ENCODE measurements around the gene STOX1.
A peak's percentile ranks its signal among the peaks of the same experiment; 100 is the strongest.
"Not testable (repeated sequence)": the region's sequence is repeated elsewhere in the genome, so short reads cannot be mapped to it uniquely, and the experiment has no call there.

The STOX1 gene

DNA sequence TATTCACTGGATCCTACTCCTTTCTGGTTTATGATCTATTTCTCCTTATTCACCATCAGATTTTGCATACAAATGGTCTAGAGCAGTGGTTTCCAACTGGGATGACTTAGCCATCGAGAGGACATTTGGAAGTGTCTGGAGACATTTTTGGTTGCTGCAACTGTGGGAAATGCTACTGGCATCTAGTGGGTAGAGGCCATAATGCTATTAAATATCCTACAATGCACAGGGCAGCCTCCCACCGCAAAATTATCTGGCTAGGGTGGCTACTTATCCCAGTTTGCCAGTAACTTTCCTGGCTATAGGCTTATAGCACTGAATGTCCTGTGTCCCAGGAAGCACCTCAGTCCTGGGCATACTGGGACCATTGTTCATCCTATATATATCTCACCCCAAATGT lies 52.3 kb downstream of the STOX1 start:
- no peak for DNase-seq (ENCODE audit: low read depth in 4 of 4, low spot score in 1 of 4)

DNA sequence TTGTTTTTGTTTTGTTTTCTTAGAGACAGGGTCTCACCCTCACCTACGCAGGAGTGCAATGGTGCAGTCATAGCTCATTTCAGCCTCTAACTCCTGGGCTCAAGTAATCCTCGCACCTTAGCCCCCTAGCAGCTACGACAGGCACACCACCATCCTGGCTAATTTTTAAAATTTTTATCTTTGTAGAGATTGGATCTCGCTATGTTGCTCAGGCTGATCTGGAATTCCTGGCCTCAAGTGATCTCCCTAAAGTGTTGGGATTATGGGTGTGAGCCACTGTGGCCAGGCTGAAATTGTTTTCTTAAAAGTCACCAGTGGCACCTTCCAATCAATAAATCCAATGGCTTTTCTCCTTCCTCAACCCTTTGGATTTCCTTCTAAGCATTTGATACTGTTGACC lies 52.9 kb downstream of the STOX1 start:
- DNase-seq (ENCODE audit: low read depth in 4 of 4, low spot score in 1 of 4), result no peak

DNA sequence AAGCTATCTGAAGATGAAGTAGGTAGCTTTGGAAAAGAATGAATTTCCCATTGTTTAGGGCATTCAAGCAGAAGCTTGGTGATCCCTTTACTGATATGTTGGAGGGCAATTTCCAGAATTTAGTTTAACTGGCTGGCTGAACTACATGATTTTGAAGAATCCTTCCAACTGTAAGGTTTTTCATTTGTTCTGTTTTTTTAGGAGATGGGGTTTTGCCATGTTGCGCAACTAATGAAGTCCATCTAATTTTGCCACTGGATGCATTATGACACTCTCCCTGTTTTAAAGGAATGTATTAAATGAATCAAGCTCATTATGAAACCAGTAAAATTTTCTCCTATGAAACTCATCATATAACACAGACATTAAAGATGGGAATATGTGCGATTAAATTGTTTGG lies 67.7 kb downstream of the STOX1 start:
- DNase-seq (ENCODE audit: low read depth in 4 of 4, low spot score in 1 of 4), result no peak

DNA sequence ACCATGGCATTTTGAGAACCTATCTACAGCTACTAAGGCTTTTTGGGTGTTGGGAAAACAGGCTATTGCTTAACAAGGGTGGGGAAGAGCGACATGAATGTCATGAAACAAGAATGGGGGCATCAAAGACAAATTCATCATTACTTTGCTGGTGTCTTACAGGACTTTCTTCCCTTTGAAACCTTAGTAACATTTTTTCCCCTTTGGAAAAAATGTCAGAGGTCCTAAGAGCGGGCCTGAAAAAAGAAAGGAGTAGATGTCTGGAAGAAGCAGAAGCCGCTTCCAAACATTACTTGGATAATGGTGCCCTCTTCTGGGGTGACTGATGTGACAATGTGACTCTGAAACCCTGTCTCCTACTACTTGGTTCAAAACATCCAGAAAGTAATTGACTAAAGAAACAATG lies 70.0 kb downstream of the STOX1 start:
- peak in 2 of 4 experiments; percentile 7 to 16 for DNase-seq (ENCODE audit: low read depth in 4 of 4, low spot score in 1 of 4)

DNA sequence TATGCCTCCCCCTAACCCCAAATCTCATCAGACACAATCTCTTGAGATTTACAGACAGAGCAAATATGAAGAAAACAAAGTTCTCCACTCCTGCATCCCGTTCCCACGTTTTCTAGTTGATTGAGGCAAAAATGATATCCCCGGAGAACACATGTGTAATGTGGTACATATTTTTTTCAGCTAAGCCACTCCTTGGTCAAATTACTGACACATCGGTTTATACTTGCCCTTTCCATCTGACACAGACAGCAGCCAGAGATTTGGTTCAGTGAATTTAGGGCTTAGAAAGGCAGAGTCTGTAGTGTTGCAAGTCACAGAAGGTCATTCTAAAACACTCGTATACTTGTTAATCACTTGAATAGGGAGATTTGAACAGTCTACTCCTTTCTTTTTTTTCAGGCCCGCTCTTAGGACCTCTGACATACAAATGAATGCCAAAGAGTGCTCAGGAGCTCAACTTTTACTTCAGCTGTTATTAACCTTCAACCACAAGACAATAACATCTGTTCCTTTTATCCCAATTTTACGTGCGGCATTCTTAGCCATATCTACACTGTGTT lies 71.9 kb downstream of the STOX1 start:
- no peak for DNase-seq (ENCODE audit: low read depth in 4 of 4, low spot score in 1 of 4)

DNA sequence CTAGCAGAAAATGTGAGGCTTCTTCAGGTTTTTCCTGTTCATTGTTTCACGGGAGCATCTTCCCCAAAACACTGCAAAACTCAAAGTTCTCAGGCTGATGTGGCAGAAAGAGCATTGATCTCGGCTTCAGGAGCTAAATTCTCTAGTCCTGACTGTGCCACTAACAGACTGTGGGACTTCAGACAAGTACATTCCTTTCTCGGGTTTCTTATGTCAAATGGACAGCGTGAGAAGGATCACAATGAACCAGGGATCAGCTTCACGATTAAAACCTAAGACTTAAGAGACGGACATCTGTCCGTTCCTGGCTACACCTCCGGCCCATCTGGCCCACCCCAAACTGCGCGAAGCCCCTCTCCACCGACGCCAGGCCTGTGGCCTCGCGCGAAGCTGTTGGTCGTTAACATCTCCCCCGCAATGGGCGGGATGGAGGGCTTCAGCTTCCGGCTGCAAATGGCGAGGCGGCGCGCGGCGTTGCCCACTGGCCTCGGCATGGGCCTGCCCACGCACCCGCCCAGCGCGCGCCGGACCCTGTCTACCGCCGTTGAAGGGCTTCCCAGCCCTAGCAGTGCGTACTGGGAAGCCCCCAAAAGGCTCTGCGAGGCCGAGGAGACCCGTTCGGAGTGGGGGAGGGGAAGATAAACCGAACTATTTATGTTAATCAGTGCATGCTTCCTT lies 73.2 kb downstream of the STOX1 start:
- no peak for DNase-seq (ENCODE audit: low read depth in 4 of 4, low spot score in 1 of 4)

DNA sequence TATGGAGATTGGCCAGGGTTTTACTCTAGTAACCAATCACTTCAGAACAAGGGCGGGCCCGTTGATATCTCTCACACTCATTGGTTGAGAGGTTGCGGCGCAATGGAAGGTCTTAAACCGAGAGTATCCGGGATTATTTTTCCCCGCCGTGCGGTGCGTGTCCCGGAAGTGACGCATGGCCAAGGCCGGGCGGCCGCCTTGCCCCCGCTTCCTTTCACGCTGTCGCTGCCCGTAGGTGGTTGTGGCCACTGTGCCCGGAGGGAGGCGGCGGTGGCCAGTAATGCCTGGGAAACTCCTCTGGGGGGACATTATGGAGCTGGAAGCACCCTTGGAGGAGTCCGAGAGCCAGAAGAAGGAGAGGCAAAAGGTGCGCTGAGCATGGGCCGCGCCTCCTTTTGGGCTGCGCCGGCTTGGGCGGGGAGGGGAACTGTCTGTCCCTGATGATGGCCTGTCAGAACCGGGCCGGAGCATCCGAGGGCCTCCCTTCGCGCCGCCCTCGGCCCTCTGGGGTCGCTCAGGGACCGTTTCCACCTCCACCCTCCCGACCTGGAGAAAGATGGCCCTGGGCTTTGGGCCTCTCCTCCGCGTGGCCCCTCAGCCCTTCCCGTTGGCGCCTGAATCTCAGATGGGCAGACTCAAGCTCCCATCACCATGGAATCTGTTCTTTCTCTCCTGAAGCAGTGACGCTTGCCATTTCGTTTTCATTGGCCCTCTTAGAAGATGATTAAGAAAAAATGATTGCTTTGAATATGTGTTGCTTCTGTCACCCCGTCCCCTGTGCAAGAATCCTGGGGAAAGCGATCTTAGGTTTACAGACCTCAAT lies 74.0 kb downstream of the STOX1 start, which contains the start of gene DDX50:
Gene DDX50 (plus strand): TSS at position 211 of the 823 bp plus-strand sequence. CDS start 70 bp downstream, at position 281.
- DNase-seq (ENCODE audit: low read depth in 4 of 4, low spot score in 1 of 4), result peak; percentile 86 to 93 (median 92)

DNA sequence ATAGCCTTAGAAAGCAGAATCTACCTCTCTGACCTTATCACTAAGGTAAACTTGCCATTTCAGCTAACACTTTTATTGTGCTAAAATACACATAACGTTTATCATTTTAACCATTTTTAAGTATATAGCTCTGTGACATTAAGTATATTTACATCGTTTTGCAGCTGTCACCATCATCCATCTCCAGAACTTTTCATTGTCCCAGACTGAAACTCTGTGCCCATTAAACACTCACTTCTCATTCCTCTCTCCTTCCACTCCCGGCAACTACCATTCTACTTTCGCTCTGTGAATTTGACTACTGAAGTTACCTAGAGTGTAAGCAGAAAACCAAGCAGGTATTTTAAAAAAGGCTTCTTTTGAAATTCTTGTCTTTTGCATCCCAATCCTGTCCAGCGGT lies 75.1 kb downstream of the STOX1 start:
- DNase-seq (ENCODE audit: low read depth in 4 of 4, low spot score in 1 of 4), result no peak

DNA sequence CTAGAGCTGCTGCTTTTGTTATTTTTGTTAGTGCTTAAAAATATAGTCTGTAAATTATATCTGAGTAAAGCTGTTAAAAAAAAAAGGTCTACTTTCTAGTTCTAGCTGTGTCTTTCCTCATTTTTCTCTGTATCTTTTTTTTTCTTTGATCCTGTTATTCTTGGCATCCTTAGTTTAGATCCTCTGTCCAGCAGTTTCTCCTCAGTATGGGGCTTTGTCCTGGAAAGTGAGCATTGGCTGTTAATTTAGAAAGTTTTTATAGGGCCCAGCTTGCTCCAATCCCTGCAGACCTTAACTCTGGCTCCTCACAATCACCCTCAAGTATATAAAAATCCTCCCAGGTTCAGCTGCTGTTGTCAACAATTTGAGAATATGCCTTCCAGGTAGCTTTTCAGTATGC lies 97.3 kb downstream of the STOX1 start:
- no peak for DNase-seq (ENCODE audit: low read depth in 4 of 4, low spot score in 1 of 4)

DNA sequence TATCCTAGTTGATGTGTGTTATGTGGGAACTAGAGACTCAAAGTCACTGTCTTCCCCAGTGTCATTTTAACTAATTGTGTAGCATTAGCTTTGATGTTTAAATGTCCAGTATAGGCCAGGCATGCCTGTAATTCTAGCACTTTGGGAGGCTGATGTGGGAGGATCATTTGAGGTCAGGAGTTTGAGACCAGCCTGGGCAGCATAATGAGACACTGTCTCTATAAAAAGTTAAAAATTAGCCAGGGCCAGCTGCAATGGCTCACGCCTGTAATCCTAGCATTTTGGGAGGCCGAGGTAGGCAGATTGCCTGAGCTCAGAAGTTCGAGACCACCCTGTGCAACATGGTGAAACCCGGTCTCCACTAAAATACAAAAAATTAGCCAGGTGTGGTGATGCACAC lies 98.2 kb downstream of the STOX1 start:
- no peak for DNase-seq (ENCODE audit: low read depth in 4 of 4, low spot score in 1 of 4)

DNA sequence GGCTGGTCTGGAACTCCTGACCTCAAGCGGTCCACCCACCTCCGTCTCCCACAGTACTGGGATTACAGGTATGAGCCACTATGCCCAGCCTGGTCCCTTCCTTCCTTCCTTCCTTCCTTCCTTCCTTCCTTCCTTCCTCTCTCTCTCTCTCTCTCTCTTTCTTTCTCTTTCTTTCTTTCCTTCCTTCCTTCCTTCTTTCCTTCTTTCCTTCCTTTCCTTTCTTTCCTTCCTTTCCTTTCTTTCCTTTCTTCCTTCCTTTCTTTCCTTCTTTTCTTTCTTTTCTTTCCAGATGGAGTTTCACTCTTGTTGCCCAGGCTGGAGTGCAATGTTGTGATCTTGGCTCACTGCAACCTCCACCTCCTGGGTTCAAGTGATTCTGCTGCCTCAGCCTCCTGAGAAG lies 101.8 kb downstream of the STOX1 start:
- not testable (repeated sequence) for DNase-seq (ENCODE audit: low read depth in 4 of 4, low spot score in 1 of 4)

DNA sequence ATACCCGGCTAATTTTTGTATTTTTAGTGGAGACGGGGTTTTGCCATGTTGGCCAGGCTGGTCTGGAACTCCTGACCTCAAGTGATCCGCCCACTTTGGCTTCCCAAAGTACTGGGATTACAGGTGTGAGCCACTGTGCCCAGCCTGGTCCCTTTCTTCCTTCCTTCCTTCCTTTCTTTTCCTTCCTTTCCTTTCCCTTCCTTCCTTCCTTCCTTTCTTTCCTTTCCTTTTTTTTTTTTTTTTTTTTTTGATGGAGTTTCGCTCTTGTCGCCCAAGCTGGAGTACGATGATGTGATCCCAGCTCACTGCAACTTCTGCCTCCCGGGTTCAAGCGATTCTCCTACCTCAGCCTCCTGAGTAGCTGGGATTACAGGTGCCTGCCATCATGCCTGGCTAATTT lies 102.6 kb downstream of the STOX1 start:
- DNase-seq (ENCODE audit: low read depth in 4 of 4, low spot score in 1 of 4), result not testable (repeated sequence)

DNA sequence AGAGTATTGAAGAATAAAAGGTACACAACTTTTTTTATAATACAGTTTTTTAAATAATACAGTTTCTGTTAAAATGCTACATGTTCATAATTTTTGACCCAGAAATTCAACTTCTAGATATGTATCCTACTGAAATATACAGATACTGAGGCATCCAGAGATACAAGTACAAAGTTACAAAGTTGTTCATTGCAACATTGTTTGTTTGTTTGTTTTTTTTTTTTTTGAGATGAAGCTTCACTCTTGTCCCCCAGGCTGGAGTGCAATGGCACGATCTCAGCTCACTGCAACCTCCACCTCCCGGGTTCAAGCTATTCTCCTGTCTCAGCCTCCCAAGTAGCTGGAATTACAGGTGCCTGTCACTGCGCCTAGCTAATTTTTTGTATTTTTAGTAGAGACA lies 105.5 kb downstream of the STOX1 start:
- DNase-seq (ENCODE audit: low read depth in 4 of 4, low spot score in 1 of 4), result not testable (repeated sequence)

DNA sequence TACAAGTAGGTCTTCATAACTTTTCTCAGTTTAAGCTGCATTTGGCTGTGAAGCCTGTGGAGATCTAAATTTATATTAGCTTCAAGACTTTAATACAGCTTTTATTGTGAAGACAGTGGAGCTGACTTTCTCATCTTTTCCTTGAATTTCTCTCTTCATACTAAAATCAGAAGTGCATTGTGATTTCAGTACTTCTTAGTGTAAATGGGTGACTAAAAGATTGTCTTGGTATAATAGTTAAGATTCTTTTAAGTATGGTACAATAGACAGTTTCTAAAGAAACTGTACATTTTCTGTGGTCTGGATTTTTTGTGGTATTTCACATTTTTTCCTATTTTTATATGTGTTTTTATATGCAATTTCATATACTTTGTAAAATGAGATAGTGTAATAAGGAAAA lies 107.7 kb downstream of the STOX1 start:
- no peak for DNase-seq (ENCODE audit: low read depth in 4 of 4, low spot score in 1 of 4)

DNA sequence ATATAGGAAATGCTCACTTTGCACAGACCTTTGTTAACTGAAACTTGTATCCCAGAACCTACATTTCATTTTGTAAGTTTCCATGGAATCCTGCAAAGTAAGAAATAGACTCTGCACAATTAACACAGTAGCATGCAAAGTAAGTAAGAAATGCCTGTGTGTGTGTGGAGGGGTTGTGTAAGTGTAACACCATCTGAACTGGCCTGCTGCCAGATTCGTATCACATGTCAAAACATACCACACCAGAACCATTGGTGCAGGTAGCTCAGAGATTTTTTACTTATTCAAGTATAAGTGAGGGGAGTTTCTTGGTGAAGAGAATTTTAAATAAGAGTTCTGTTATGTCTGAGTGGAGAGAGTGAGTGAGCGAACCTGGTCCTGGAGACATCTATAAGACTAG lies 110.8 kb downstream of the STOX1 start:
- no peak for DNase-seq (ENCODE audit: low read depth in 4 of 4, low spot score in 1 of 4)

DNA sequence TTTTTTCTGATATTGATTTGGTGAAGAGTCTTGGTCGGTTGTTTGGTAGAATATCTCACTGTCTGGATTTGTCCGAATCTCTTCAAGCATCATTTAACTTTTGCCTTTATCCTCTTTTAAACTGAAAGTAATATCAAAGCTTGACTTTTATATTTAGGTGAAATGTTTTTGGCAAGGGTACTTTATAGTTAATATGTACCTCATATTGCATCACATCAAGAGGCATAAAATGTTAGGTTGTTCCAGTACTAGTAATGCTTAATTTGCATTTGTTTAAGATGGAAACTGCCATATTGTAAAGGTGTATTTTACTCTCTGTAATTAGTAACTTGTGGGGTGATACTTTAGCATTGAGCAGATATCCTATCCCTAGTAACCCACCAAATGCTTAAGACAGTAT lies 111.6 kb downstream of the STOX1 start:
- no peak for DNase-seq (ENCODE audit: low read depth in 4 of 4, low spot score in 1 of 4)

DNA sequence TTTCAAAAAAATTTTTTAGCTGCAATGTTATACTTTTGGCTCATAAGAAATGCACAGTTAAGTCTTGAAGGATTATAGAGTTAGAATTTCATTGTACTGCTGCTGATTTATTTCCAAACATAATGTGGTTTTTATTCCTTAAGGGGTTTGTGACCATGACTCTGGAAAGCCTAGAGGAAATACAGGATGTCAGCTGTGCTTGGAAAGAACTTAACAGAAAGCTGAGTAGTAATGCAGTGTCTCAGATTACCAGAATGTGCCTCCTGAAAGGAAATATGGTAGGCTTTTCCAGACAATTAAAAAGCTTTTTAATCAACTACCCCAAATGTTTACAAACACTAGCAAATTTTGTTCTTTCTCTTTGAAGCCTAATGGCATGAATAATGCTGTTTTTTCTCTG lies 113.6 kb downstream of the STOX1 start:
- DNase-seq (ENCODE audit: low read depth in 4 of 4, low spot score in 1 of 4), result not testable (repeated sequence)

Measured in stimulated activated CD4-positive, alpha-beta T cell treated with anti-CD3 and anti-CD28 coated beads, Interleukin-1b, Interleukin-23, amount 100 ng/mL, for 24 hours (primary cell).